ENCODE results near the gene ANKRD6.

Gene ANKRD6

DNA sequence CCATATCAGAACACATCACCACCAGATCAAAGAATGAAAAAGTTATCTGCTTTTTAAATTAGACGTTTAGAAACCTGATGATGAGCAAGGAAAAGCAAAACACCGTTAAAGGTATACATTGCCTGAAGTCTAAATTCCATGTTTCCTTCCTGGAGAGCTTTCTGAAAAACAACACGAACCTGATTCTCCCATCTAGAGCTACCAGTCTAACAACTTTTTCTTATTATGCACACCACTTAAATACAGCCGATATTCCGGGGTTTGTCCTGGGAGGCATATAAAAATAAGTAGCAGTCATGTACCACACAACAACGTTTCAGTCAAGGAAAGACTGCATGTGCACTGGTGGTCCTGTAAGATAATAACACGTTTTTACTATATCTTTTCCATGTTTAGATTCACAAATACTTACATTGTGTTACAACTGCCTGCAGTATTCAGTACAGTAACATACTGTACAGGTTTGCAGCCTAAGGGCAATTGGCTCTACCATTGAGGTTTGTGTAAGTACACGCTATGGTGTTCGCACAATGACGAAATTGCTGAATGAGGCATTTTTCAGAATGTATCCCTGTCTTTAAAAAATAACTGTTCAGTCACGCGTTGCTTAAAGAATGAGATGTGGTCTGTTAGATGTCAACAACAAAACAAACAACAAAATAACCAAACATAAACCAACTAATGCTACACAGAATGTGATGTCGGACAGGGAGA is 224.7 kb downstream of the ANKRD6 start:
- DNase-seq (ENCODE audit: low spot score) = no peak

- DNase-seq (ENCODE audit: low spot score) = no peak
These were observed 228.0 kb downstream of the ANKRD6 start for GRCh38 chr6:89660981-89661380.

GRCh38 chr6:89661559-89661958 is 228.6 kb downstream of the ANKRD6 start:
- no peak for DNase-seq (ENCODE audit: low spot score)

DNA sequence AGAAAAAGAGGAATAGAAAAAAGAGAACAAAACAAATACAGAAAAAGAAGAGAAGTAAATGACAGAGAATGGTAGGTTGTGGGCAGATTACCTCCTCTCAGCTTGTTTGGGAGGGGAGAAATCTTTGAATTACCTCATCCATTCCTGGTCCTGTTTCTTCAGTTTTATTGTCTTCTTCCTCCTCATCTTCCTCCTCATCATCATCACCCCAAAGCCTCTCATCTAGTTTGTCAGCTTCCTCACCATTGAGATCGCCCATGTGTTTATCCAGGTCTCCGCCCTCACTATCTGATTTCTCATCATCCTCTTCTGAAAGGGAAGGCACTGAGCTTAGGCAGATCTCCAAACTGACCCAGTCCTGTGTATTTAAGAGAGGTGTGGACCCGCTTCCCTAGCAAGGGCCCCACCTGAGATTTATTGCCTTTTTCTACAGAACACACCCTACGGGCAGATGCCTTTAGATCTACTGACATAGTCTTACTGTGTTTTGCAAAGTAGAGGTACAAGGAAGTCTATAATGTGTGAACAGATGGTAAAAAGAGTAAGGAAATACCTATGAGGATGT is 229.8 kb downstream of the ANKRD6 start:
- DNase-seq (ENCODE audit: low spot score) = no peak

- no peak for DNase-seq (ENCODE audit: low spot score)
These were observed 235.1 kb downstream of the ANKRD6 start for GRCh38 chr6:89667872-89668556.

DNA sequence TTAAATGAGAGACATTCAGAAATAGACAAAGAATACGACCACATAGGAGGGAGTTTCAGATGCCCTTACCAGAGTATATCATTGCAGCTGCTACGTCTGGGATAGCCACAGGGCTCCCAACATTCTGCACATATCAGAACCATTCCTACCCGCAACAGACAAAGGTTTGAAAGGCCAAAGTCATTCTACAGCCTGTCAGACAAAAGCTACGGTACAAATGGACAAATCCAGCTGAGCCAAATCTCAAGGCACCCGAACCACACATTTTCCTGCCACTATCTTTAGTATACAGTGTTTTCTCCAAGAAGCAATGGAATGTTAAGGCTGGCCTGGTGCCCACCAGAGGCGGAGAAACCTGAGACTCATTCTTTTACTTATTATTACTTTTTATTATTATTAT is 236.1 kb downstream of the ANKRD6 start:
- no peak for DNase-seq (ENCODE audit: low spot score)

DNA sequence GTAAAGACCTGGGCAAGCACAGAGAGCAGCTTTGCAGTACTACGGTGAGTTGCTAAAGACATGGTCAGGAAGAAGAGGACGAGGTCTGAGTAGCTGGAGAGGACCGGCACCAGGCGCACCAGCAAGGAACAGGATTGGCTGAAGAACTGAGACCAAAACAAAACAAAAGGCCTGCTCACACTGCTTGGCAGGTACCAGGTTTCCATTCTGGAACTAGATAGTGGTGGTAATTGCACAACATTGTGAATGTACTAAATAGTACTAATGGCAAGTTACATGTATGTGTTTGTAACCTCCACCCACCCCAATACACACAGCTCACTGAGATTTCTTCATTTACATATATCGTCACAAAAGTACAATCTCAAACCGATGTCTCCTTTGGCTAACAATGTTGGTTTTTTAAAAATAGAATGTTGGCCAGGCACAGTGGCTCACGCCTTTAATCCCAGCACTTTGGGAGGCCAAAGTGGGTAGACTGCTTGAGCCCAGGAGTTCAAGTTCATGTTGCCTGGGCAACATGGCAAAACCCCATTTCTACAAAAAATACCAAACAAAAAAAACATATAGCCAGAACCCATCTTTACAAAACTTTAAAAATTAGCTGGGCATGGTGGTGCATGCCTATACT is 238.1 kb downstream of the ANKRD6 start:
- DNase-seq (ENCODE audit: low spot score) = no peak

DNA sequence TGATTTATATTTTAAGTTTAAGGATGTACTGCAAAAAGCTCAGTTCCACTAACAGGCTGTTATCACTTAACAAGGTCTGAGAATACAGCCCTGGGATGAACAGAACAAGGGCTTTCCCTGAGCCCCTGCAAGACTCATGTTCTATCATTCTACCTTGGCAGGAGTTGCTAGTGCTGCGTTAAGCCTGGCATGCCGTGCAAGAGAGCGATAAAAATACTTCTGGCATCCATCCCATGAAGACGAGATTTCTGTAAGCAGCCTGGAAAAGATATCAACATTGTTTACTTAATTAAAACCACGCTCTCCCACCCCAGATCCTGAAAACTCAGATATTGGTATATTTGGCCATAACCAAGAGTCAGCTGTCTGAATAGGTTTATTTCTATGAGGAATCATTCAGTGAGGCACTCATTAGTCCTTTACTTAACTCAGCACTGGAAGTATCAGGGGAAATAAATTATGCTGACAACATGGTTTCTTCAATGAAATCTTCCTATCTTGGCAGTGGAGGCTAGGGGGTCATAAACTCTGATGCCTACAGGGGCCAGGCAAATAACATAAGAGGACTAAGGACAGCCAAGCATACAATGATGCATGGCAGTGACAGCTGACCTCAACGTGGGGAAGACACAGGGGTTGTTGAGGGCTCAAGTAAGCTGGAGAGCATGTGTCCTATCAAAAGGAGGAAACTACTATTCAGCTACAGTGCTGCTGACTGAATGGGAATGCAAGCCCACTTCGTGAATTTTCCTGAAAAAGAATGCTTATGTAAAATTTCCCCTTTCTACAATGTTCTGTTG is 243.2 kb downstream of the ANKRD6 start:
- DNase-seq (ENCODE audit: low spot score) = no peak

- no peak for DNase-seq (ENCODE audit: low spot score)
These were observed 245.6 kb downstream of the ANKRD6 start for GRCh38 chr6:89678531-89678930.

DNA sequence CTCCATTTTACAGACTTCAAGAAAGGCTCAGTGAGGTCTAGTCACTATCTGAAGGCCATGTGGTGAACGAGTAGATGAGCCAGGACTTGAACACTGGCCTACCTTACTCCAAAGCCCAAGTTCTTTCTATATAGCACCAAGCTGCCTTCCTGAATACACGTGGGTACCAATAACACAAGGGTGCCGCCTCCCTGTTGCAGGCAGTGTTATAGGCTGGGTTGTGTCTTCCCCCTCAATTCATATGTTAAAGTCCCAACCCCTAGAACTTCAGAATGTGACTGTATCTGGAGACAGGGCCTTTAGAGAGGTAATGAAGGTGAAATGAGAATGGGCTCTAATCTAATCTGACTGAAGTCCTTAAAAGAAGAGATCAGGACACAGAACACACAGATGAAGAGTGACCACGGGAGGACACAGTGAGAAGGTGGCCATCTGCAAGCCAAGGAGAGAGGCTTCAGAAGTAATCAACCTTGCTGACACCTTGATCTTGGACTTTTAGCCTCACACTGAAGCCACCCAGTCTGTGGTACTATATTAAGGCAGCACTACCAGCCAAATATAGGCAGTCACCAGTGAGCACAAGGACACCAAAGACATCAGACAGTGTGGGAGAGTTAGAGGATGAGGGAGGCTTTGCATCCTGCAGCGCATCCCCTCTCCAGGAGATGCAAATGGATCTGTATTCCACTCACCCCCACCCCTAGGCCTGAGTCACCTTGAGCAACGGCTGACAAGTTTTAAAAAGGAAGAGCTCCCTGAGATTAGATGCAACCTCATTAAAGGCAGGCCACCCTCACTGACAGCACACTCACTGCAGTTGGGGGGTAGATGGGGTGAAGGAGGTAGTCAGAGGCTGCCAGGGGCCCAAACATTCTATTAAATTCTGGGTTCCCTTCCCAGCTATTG is 246.5 kb downstream of the ANKRD6 start:
- DNase-seq (ENCODE audit: low spot score) = no peak

DNA sequence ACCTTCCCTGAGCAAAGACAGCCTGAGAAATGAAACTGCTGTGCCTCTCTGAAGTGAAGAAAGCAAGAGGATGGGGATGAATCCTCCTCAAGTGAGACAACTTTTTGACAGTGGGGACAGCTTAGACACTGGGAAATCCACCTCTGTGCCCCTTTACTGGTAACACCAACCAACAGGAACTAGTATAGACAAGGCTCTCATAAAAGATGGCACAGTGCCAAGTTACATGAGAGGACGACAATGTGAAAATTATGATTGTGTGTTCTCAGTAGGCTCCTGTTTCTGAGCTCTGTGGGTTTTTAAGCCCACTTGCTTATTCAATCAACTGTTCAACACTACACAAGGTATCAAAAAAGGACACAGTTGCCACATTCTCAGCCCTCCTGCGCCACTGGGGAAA is 247.2 kb downstream of the ANKRD6 start:
- DNase-seq (ENCODE audit: low spot score) = no peak

- no peak for DNase-seq (ENCODE audit: low spot score)
These were observed 247.6 kb downstream of the ANKRD6 start for GRCh38 chr6:89680551-89680950.

DNA sequence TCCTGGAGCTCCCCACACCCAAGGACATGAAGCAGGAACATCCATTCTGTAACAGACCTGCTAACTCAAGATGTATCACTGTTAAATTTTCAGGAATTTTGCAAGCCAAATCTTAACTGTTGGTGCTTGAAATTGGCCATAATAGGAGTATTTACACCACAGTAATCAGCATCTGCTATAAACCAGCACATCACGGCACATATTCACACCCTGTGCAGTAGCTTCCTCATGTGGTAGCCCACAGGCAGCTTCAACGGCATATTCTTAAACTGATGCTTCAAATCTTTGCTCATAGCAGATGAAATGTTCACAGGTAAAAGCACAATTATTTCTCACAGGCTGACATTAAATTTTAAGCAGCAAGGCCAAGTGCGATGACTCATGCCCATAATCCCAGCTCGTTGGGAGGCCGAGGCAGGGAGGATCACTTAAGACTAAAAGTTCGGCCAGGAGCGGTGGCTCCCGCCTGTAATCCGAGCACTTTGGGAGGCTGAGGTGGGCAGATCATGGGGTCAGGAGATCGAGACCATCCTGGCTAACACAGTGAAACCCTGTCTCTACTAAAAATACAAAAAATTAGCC is 249.1 kb downstream of the ANKRD6 start:
- DNase-seq (ENCODE audit: low spot score) = no peak

- DNase-seq (ENCODE audit: low spot score) = no peak
These were observed 250.0 kb downstream of the ANKRD6 start for GRCh38 chr6:89682991-89683390.

All from HuH-7 (cell line).